Naive B cell (primary cell): ENCODE results near the gene ANKRD23. TPM values are rescaled to one million over a fixed set of nuclear protein-coding genes. Genes with fewer than 3 reads are reported as not detected.

Experiments used
- ATAC-seq, 2 donors: fragments of 150-1000 bp; cut with Tn5 transposase; 2 replicates each; pipeline ENCODE4 v1.10.0; 2021; ENCODE audit warnings: low read depth in 2 of 2, mild to moderate bottlenecking in 2 of 2, moderate library complexity in 2 of 2
- DNase-seq: peaks from one replicate; pipeline ENCODE4 v3.0.0; 2022
- H3K27ac Mint-ChIP-seq, 6 donors: one replicate each; pipeline ENCODE4 v1.8.0; 2020 to 2022; ENCODE audit warnings: mild to moderate bottlenecking in 6 of 6, mixed read lengths in 6 of 6, moderate library complexity in 5 of 6, inconsistent platforms in 2 of 6
- H3K27me3 Mint-ChIP-seq, 3 donors: one replicate each; pipeline ENCODE4 v1.8.0; 2021 to 2022; ENCODE audit warnings: mixed read lengths in 3 of 3, mild to moderate bottlenecking in 1 of 3
- H3K36me3 Mint-ChIP-seq, 2 donors: one replicate each; pipeline ENCODE4 v1.8.0; 2020 to 2022; ENCODE audit warnings: mixed read lengths in 2 of 2, inconsistent platforms in 1 of 2, mild to moderate bottlenecking in 1 of 2
- H3K4me1 Mint-ChIP-seq, 3 donors: one replicate each; pipeline ENCODE4 v1.8.0; 2020 to 2022; ENCODE audit warnings: mixed read lengths in 3 of 3, inconsistent platforms in 1 of 3, mild to moderate bottlenecking in 1 of 3, moderate library complexity in 1 of 3
- H3K4me3 Mint-ChIP-seq, 8 donors: one replicate each; pipeline ENCODE4 v1.8.0; 2020 to 2022; ENCODE audit warnings: mild to moderate bottlenecking in 8 of 8, mixed read lengths in 8 of 8, moderate library complexity in 8 of 8, inconsistent platforms in 2 of 8
- H3K9me3 Mint-ChIP-seq, 7 donors: one replicate each; pipeline ENCODE4 v1.8.0; 2020 to 2022; ENCODE audit warnings: mixed read lengths in 7 of 7, mild to moderate bottlenecking in 5 of 7, inconsistent platforms in 2 of 7, moderate library complexity in 1 of 7
- polyA plus RNA-seq, 6 donors: library from polyadenylated mRNA; unstranded; fragments of 300-500 nt; fragmentation: Illumina TruSeq; gene quantifications; one replicate each; pipeline ENCODE4 v1.2.3, GENCODE V29; 2021; ENCODE audit warnings: low read depth in 6 of 6

The ANKRD23 gene
- polyA plus RNA-seq, 6 donors from 2014 or later, result 0.44 to 1.4 (median 1.1) TPM; not detected in 2

GRCh38 chr2:96848264-96848663 is 4.4 kb upstream of the ANKRD23 start:
- no peak overlapping the region for H3K27ac Mint-ChIP-seq
- peaks cover 0 to 9% of the 10 kb centered on the region in 2 donors for H3K36me3 Mint-ChIP-seq

GRCh38 chr2:96847586-96847985 is 3.8 kb upstream of the ANKRD23 start:
- no peak for DNase-seq
- no peaks in the 10 kb centered on the region for H3K27me3 Mint-ChIP-seq

More at GRCh38 chr2:96848264-96848663, 4.4 kb upstream of the ANKRD23 start:
- DNase-seq, result no peak
- Mint-ChIP-seq H3K4me3 (no peak overlapping the region), H3K27me3 (no peaks in the 10 kb centered on the region), H3K9me3 (no peaks in the 10 kb centered on the region), H3K4me1 (peaks cover 3 to 9% (median 5%) of the 10 kb centered on the region in 3 donors)
- no peak for ATAC-seq

GRCh38 chr2:96846825-96847224 is 3.0 kb upstream of the ANKRD23 start:
- Mint-ChIP-seq H3K4me1 (peaks cover 5 to 17% (median 7%) of the 10 kb centered on the region in 3 donors), H3K9me3 (no peaks in the 10 kb centered on the region), H3K4me3 (no peak overlapping the region), H3K36me3 (no peaks in the 10 kb centered on the region), H3K27ac (no peak overlapping the region), H3K27me3 (no peaks in the 10 kb centered on the region)
- ATAC-seq (no peak), DNase-seq (no peak)

More at GRCh38 chr2:96847586-96847985, 3.8 kb upstream of the ANKRD23 start:
- H3K4me1 Mint-ChIP-seq, result peaks cover 5 to 12% (median 6%) of the 10 kb centered on the region in 3 donors
- H3K4me3 Mint-ChIP-seq, result no peak overlapping the region
- no peak overlapping the region for H3K27ac Mint-ChIP-seq
- no peaks in the 10 kb centered on the region for H3K9me3 Mint-ChIP-seq
- H3K36me3 Mint-ChIP-seq, result peaks cover 0 to 2% of the 10 kb centered on the region in 2 donors
- no peak for ATAC-seq

- no peak overlapping the region for H3K27ac Mint-ChIP-seq
- ATAC-seq (no peak), DNase-seq (no peak)
- H3K27me3 Mint-ChIP-seq, result no peaks in the 10 kb centered on the region
- H3K4me1 Mint-ChIP-seq, result peaks cover 6 to 31% (median 14%) of the 10 kb centered on the region in 3 donors
- H3K4me3 Mint-ChIP-seq, result no peak overlapping the region
- no peaks in the 10 kb centered on the region for H3K36me3 Mint-ChIP-seq
- H3K9me3 Mint-ChIP-seq, result no peaks in the 10 kb centered on the region
Measured at GRCh38 chr2:96844405-96844808, 586 bp upstream of the ANKRD23 start.

GRCh38 chr2:96842600-96842999 is 1.2 kb downstream of the ANKRD23 start:
- peaks cover 10 to 36% (median 17%) of the 10 kb centered on the region in 3 donors for H3K4me1 Mint-ChIP-seq
- no peaks in the 10 kb centered on the region for H3K36me3 Mint-ChIP-seq
- no peak for DNase-seq
- no peak overlapping the region for H3K4me3 Mint-ChIP-seq
- no peaks in the 10 kb centered on the region for H3K27me3 Mint-ChIP-seq
- H3K27ac Mint-ChIP-seq, result no peak overlapping the region
- no peak for ATAC-seq
- no peaks in the 10 kb centered on the region for H3K9me3 Mint-ChIP-seq

- DNase-seq (no peak), ATAC-seq (no peak)
- Mint-ChIP-seq H3K9me3 (no peaks in the 10 kb centered on the region), H3K4me1 (peaks cover 10 to 36% (median 17%) of the 10 kb centered on the region in 3 donors), H3K4me3 (peak overlapping the region in 2 of 8 donors; percentile 37 to 40), H3K27me3 (no peaks in the 10 kb centered on the region), H3K36me3 (no peaks in the 10 kb centered on the region), H3K27ac (peak overlapping the region in 1 of 6 donors; percentile 90)
Measured at GRCh38 chr2:96841701-96842495, 1.9 kb downstream of the ANKRD23 start.

GRCh38 chr2:96839875-96840850 is 3.7 kb downstream of the ANKRD23 start:
- peak overlapping the region in 3 of 6 donors; percentile 19 to 70 (median 69) for H3K27ac Mint-ChIP-seq
- DNase-seq, result no peak
- no peaks in the 10 kb centered on the region for H3K27me3 Mint-ChIP-seq
- H3K36me3 Mint-ChIP-seq, result no peaks in the 10 kb centered on the region
- peaks cover 10 to 36% (median 20%) of the 10 kb centered on the region in 3 donors for H3K4me1 Mint-ChIP-seq
- H3K4me3 Mint-ChIP-seq, result peak overlapping the region; percentile 25 to 76 (median 59)
- H3K9me3 Mint-ChIP-seq, result no peaks in the 10 kb centered on the region
- no peak for ATAC-seq

GRCh38 chr2:96839293-96839874 is 4.4 kb downstream of the ANKRD23 start:
- peak overlapping the region in 4 of 6 donors; percentile 69 to 87 (median 70) for H3K27ac Mint-ChIP-seq
- ATAC-seq (peak; percentile 99), DNase-seq (peak; percentile 84)
- peaks cover 10 to 36% (median 20%) of the 10 kb centered on the region in 3 donors for H3K4me1 Mint-ChIP-seq
- H3K27me3 Mint-ChIP-seq, result no peaks in the 10 kb centered on the region
- H3K9me3 Mint-ChIP-seq, result no peaks in the 10 kb centered on the region
- H3K36me3 Mint-ChIP-seq, result no peaks in the 10 kb centered on the region
- H3K4me3 Mint-ChIP-seq, result peak overlapping the region; percentile 32 to 89 (median 74)

- Mint-ChIP-seq H3K36me3 (no peaks in the 10 kb centered on the region), H3K4me1 (peaks cover 10 to 30% (median 20%) of the 10 kb centered on the region in 3 donors), H3K4me3 (peak overlapping the region; percentile 32 to 89 (median 76)), H3K27ac (peak overlapping the region in 2 of 6 donors; percentile 69 to 87), H3K27me3 (no peaks in the 10 kb centered on the region), H3K9me3 (no peaks in the 10 kb centered on the region)
- ATAC-seq (no peak), DNase-seq (no peak)
Measured at GRCh38 chr2:96838345-96839292, 5.2 kb downstream of the ANKRD23 start.

GRCh38 chr2:96837575-96837974 is 6.2 kb downstream of the ANKRD23 start:
- Mint-ChIP-seq H3K9me3 (no peaks in the 10 kb centered on the region), H3K27ac (peak overlapping the region in 1 of 6 donors; percentile 15), H3K4me3 (peak overlapping the region in 1 of 8 donors; percentile 3)

GRCh38 chr2:96835830-96836229 is 8.0 kb downstream of the ANKRD23 start:
- DNase-seq, result no peak
- no peak for ATAC-seq
- no peaks in the 10 kb centered on the region for H3K27me3 Mint-ChIP-seq
- peaks cover 11 to 29% (median 23%) of the 10 kb centered on the region in 3 donors for H3K4me1 Mint-ChIP-seq
- no peak overlapping the region for H3K4me3 Mint-ChIP-seq
- no peaks in the 10 kb centered on the region for H3K9me3 Mint-ChIP-seq
- peaks cover 0 to 5% of the 10 kb centered on the region in 2 donors for H3K36me3 Mint-ChIP-seq
- no peak overlapping the region for H3K27ac Mint-ChIP-seq

More at GRCh38 chr2:96837575-96837974, 6.2 kb downstream of the ANKRD23 start:
- Mint-ChIP-seq H3K4me1 (peaks cover 11 to 33% (median 23%) of the 10 kb centered on the region in 3 donors), H3K36me3 (no peaks in the 10 kb centered on the region), H3K27me3 (no peaks in the 10 kb centered on the region)
- DNase-seq, result no peak
- no peak for ATAC-seq
